Fibroblast of lung (primary cell): ENCODE data around the gene ATG4B. TPM values are rescaled to one million over a fixed set of nuclear protein-coding genes. Genes with fewer than 3 reads are reported as not detected.
"Not testable (repeated sequence)": the region's sequence is repeated elsewhere in the genome, so short reads cannot be mapped to it uniquely, and the experiment has no call there.

Source experiments
- DNase-seq, 2 donors: peaks; one replicate each; pipeline versions ENCODE4 v3.0.0 to v3.0.0-alpha.2; 2010; ENCODE audit warnings: low read depth in 2 of 2
- H2AFZ ChIP-seq: 2 replicates; pipeline ENCODE4 v1.5.1; 2012; ENCODE audit warnings: low read length, control low read depth, inconsistent platforms
- H3K27ac ChIP-seq: 2 replicates; pipeline ENCODE4 v1.5.1; 2011; ENCODE audit warnings: low read length, control low read depth; ENCODE audit not compliant: insufficient read depth
- H3K27me3 ChIP-seq: 2 replicates; pipeline ENCODE4 v1.5.1; 2011; ENCODE audit warnings: mild to moderate bottlenecking, low read length; ENCODE audit not compliant: control insufficient read depth, insufficient read depth
- H3K36me3 ChIP-seq: 2 replicates; pipeline ENCODE4 v1.5.1; 2011; ENCODE audit warnings: low read length; ENCODE audit not compliant: control insufficient read depth, insufficient read depth
- H3K4me1 ChIP-seq: 2 replicates; pipeline ENCODE4 v1.5.1; 2011; ENCODE audit warnings: low read length; ENCODE audit not compliant: control insufficient read depth, insufficient read depth; ENCODE audit errors: extremely low read depth
- H3K4me2 ChIP-seq: 2 replicates; pipeline ENCODE4 v1.5.1; 2011; ENCODE audit warnings: low read length, control low read depth; ENCODE audit not compliant: insufficient read depth; ENCODE audit errors: extremely low read depth
- H3K4me3 ChIP-seq, 4 experiments: fragments of 200-600 bp in 1 of 4; sonication (generic) in 1 of 4; replicated peaks in 1 of 4; 2 replicates each; pipeline ENCODE4 v1.5.1; 2011 to 2016; ENCODE audit warnings: low read length in 4 of 4, low read depth in 3 of 4, mild to moderate bottlenecking in 3 of 4, control low read depth in 2 of 4, inconsistent platforms in 1 of 4, mixed read lengths in 1 of 4; ENCODE audit not compliant: insufficient read depth in 1 of 4; ENCODE audit errors: control extremely low read depth in 1 of 4
- H3K79me2 ChIP-seq: 2 replicates; pipeline ENCODE4 v1.5.1; 2012; ENCODE audit warnings: mild to moderate bottlenecking, low read length, inconsistent platforms; ENCODE audit not compliant: control insufficient read depth, insufficient read depth
- H3K9ac ChIP-seq: 2 replicates; pipeline ENCODE4 v1.5.1; 2011; ENCODE audit warnings: mild to moderate bottlenecking, low read length, control low read depth; ENCODE audit not compliant: insufficient read depth
- H3K9me3 ChIP-seq: 2 replicates; pipeline ENCODE4 v1.5.1; 2012; ENCODE audit warnings: low read depth, low read length; ENCODE audit not compliant: control insufficient read depth, insufficient read depth
- H4K20me1 ChIP-seq: 2 replicates; pipeline ENCODE4 v1.5.1; 2011; ENCODE audit warnings: low read length; ENCODE audit not compliant: control insufficient read depth, insufficient read depth; ENCODE audit errors: extremely low read depth
- EZH2 ChIP-seq: IDR thresholded peaks from 2 replicates; pipeline ENCODE4 v1.5.1; 2012; ENCODE audit warnings: low read length, control low read depth, mild to moderate bottlenecking; ENCODE audit errors: missing control alignments
- polyA plus RNA-seq, 2 donors: library from polyadenylated mRNA; depleted of rRNA in 1 of 2; stranded (reverse) in 1 of 2; unstranded in 1 of 2; fragments of >200 nt; gene quantifications; 2 replicates each; pipeline ENCODE4 v1.2.1, GENCODE V29; 2011 to 2012; ENCODE audit warnings: missing spikeins in 1 of 2
- total RNA-seq: library from RNA; depleted of rRNA; stranded (reverse); fragments of >200 nt; gene quantifications from 2 replicates; pipeline ENCODE4 v1.2.1, GENCODE V29; 2014
- TF ChIP-seq, protein P1 (sequence below), 2 donors: IDR thresholded peaks in 1 of 2; conservative IDR thresholded peaks in 1 of 2; 1 replicate in 1 of 2; 2 replicates in 1 of 2; pipeline ENCODE4 v1.5.1; 2011 to 2012; ENCODE audit warnings: low read length in 2 of 2, control low read depth in 1 of 2, inconsistent platforms in 1 of 2, low read depth in 1 of 2, mild to moderate bottlenecking in 1 of 2

Gene ATG4B
- total and polyA plus RNA-seq, 2 donors (not counting 1 experiment from before 2014, with no cell fraction given), result 45.1 to 76.2 TPM

GRCh38 chr2:241658296-241658695 lies 20.8 kb downstream of the ATG4B start:
- Histone ChIP-seq H3K79me2 (no peaks in the 10 kb centered on the region), H3K9me3 (no peaks in the 10 kb centered on the region), H3K36me3 (peaks cover 29% of the 10 kb centered on the region), H3K9ac (no peak overlapping the region), H3K4me2 (no peak overlapping the region), H2AFZ (no peak overlapping the region), H3K27me3 (no peaks in the 10 kb centered on the region), H3K4me3 (no peak overlapping the region), H3K27ac (no peak overlapping the region), H3K4me1 (no peaks in the 10 kb centered on the region), H4K20me1 (no peaks in the 10 kb centered on the region)
- no peak for DNase-seq
- TF ChIP-seq EZH2, result no peak
- TF ChIP-seq, protein P1, sequence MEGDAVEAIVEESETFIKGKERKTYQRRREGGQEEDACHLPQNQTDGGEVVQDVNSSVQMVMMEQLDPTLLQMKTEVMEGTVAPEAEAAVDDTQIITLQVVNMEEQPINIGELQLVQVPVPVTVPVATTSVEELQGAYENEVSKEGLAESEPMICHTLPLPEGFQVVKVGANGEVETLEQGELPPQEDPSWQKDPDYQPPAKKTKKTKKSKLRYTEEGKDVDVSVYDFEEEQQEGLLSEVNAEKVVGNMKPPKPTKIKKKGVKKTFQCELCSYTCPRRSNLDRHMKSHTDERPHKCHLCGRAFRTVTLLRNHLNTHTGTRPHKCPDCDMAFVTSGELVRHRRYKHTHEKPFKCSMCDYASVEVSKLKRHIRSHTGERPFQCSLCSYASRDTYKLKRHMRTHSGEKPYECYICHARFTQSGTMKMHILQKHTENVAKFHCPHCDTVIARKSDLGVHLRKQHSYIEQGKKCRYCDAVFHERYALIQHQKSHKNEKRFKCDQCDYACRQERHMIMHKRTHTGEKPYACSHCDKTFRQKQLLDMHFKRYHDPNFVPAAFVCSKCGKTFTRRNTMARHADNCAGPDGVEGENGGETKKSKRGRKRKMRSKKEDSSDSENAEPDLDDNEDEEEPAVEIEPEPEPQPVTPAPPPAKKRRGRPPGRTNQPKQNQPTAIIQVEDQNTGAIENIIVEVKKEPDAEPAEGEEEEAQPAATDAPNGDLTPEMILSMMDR (conservative IDR thresholded peaks at IDR 0.05 in 1 of 2, IDR thresholded peaks at IDR 0.05 in 1 of 2; ENCODE audit: low read depth in 1 of 2, low read length in 2 of 2), result no peak

GRCh38 chr2:241659150-241659739 lies 21.8 kb downstream of the ATG4B start:
- no peak overlapping the region for H2AFZ ChIP-seq
- peaks cover 27% of the 10 kb centered on the region for H3K36me3 ChIP-seq
- no peaks in the 10 kb centered on the region for H3K4me1 ChIP-seq
- no peaks in the 10 kb centered on the region for H3K79me2 ChIP-seq
- no peak overlapping the region for H3K9ac ChIP-seq
- no peaks in the 10 kb centered on the region for H4K20me1 ChIP-seq
- H3K4me2 ChIP-seq, result no peak overlapping the region
- H3K27ac ChIP-seq, result no peak overlapping the region
- H3K27me3 ChIP-seq, result no peaks in the 10 kb centered on the region
- TF ChIP-seq, protein P1 (conservative IDR thresholded peaks at IDR 0.05 in 1 of 2, IDR thresholded peaks at IDR 0.05 in 1 of 2; ENCODE audit: low read depth in 1 of 2, low read length in 2 of 2), result peak; percentile 74 to 79
- TF ChIP-seq EZH2, result no peak
- peak; percentile 65 to 82 for DNase-seq
- H3K4me3 ChIP-seq, result no peak overlapping the region
- no peaks in the 10 kb centered on the region for H3K9me3 ChIP-seq

DNA sequence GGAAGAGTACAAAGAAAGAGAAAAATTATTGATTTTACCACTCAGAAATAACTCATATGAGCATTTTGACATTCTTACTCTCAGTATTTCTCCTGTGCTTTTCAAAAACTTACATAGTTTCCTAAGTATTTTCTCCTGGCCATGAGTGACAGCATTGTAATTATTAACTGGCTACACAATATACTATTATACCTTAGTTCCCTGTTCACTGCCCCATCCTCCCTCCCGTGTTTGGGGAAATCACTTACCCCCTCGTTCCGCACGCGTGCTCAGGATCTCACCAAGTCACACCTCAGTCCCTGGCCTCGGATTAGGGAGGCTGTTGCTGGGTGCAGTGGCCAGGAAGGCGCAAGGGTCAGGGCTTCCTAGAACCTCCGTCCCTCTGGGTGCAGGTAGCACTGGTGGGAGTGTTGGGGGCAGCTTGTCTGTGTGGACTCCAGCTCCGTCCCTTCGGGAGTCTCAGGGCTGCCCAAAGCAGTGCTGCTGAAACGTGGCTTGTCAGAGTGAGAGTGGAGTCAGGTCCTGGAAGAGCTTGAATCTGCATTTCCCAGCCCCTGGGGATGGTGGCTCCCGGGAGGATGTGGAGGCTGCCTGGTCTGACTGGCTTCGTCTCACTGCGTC lies 23.2 kb downstream of the ATG4B start:
- Histone ChIP-seq H3K36me3 (peaks cover 21% of the 10 kb centered on the region), H2AFZ (no peak overlapping the region), H3K9me3 (no peaks in the 10 kb centered on the region), H3K9ac (no peak overlapping the region), H3K4me1 (peaks cover 8% of the 10 kb centered on the region), H4K20me1 (no peaks in the 10 kb centered on the region), H3K4me2 (no peak overlapping the region), H3K27me3 (no peaks in the 10 kb centered on the region), H3K27ac (no peak overlapping the region), H3K79me2 (no peaks in the 10 kb centered on the region), H3K4me3 (no peak overlapping the region)
- DNase-seq, result no peak
- TF ChIP-seq, protein P1 (conservative IDR thresholded peaks at IDR 0.05 in 1 of 2, IDR thresholded peaks at IDR 0.05 in 1 of 2; ENCODE audit: low read depth in 1 of 2, low read length in 2 of 2), result no peak
- no peak for TF ChIP-seq EZH2

GRCh38 chr2:241662731-241663130 lies 25.2 kb downstream of the ATG4B start:
- H3K27me3 ChIP-seq, H4K20me1 ChIP-seq, H3K4me2 ChIP-seq, H3K9me3 ChIP-seq, H3K4me3 ChIP-seq, H3K27ac ChIP-seq, H2AFZ ChIP-seq, H3K9ac ChIP-seq, DNase-seq, H3K79me2 ChIP-seq: not testable (repeated sequence)
- Histone ChIP-seq H3K4me1 (peaks cover 10% of the 10 kb centered on the region), H3K36me3 (peaks cover 26% of the 10 kb centered on the region)
